ENCODE results near the gene PLA2G4E.

The PLA2G4E gene

DNA sequence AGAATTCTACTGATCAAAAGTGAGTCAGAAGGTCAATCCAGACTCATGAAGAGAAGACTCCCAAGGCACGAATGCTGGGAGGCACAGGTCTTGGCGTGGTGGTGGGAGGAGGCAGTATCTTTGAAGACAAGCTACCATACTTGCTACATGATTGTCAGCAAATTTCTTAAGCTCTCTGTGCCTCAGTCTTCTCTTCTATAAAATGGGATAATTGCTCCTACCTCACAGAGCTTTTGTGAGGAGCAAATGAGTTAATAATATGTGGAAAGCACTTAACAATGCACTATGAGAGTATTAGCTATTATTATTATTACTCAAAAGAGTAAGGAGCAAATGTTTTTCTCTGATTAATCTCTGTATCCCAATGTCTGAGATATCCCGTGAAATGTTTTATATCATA, 84.7 kb downstream of the PLA2G4E start:
- DNase-seq (ENCODE audit: insufficient read length, low spot score) (no peak), FAIRE-seq (no peak)
- no peak for TF ChIP-seq POU2F2 (IDR thresholded peaks at IDR 0.05; ENCODE audit: low read depth, low read length)
- no peak for TF ChIP-seq TAF1 (IDR thresholded peaks at IDR 0.05; ENCODE audit: low read depth, low read length)
- no peak for TF ChIP-seq POLR2AphosphoS5 (IDR thresholded peaks at IDR 0.05; ENCODE audit: low read depth, low read length)
- TF ChIP-seq PAX5 (IDR thresholded peaks at IDR 0.05; ENCODE audit: insufficient read depth, low read length, severe bottlenecking), result no peak
- TF ChIP-seq SPI1 (IDR thresholded peaks at IDR 0.05; ENCODE audit: low read depth, low read length), result no peak
- TF ChIP-seq POLR2A (IDR thresholded peaks at IDR 0.05; ENCODE audit: low read depth, low read length), result no peak

DNA sequence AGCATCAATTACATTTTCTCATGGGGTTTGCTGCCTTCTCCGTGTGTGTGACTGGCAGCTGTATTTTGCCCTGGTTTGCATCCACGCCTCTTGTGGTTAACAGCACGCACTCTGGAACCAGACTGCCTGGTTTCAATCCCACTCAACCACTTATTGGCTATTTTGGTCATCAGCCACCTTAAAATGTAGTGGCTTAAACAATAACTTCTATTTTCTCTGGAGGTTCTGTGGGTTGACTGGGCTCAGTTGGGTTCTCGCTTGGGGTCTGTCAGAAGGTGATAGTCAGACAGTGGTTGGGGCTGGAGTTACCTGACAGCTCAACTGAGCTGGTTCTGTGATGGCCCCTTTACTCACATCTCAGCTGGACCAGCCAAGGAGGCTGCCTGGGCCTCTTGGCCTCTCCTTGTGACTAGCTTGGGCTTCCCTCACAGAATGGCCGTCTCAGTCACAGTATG, 85.2 kb downstream of the PLA2G4E start:
- FAIRE-seq, result peak; percentile 92

DNA sequence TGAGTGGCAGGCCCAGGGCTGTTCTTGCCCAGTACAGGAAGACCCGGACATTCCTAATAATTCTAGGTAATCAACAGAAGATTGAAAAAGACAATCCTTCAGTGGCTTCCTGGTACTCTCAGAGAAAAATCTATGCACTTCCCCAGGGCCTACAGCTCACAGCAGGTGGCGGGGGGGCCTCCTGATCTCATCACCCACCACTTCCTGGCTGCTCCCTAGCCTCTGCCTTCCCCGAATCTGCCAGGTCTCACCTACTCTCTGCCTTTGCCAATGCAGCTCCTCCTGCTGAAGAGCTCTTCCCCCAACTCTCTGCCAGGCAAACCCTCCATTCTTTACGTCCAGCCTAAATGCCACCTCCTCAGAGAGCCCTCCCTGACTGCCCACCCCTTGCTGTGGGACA, 86.0 kb downstream of the PLA2G4E start:
- DNase-seq (ENCODE audit: insufficient read length, low spot score), result no peak
- no peak for TF ChIP-seq POU2F2 (IDR thresholded peaks at IDR 0.05; ENCODE audit: low read depth, low read length)
- peak; percentile 55 for TF ChIP-seq SPI1 (IDR thresholded peaks at IDR 0.05; ENCODE audit: low read depth, low read length)
- no peak for TF ChIP-seq TAF1 (IDR thresholded peaks at IDR 0.05; ENCODE audit: low read depth, low read length)
- no peak for TF ChIP-seq POLR2AphosphoS5 (IDR thresholded peaks at IDR 0.05; ENCODE audit: low read depth, low read length)
- no peak for TF ChIP-seq PAX5 (IDR thresholded peaks at IDR 0.05; ENCODE audit: insufficient read depth, low read length, severe bottlenecking)
- TF ChIP-seq POLR2A (IDR thresholded peaks at IDR 0.05; ENCODE audit: low read depth, low read length), result 0 out of 2 replicates have a peak, but pooled peaks have one; percentile 57
- FAIRE-seq, result peak; percentile 47

More for the DNA sequence above, 85.2 kb downstream of the PLA2G4E start:
- TF ChIP-seq POU2F2 (IDR thresholded peaks at IDR 0.05; ENCODE audit: low read depth, low read length), result no peak
- no peak for TF ChIP-seq POLR2A (IDR thresholded peaks at IDR 0.05; ENCODE audit: low read depth, low read length)
- no peak for TF ChIP-seq POLR2AphosphoS5 (IDR thresholded peaks at IDR 0.05; ENCODE audit: low read depth, low read length)
- TF ChIP-seq SPI1 (IDR thresholded peaks at IDR 0.05; ENCODE audit: low read depth, low read length), result no peak
- TF ChIP-seq TAF1 (IDR thresholded peaks at IDR 0.05; ENCODE audit: low read depth, low read length), result no peak
- no peak for DNase-seq (ENCODE audit: insufficient read length, low spot score)

DNA sequence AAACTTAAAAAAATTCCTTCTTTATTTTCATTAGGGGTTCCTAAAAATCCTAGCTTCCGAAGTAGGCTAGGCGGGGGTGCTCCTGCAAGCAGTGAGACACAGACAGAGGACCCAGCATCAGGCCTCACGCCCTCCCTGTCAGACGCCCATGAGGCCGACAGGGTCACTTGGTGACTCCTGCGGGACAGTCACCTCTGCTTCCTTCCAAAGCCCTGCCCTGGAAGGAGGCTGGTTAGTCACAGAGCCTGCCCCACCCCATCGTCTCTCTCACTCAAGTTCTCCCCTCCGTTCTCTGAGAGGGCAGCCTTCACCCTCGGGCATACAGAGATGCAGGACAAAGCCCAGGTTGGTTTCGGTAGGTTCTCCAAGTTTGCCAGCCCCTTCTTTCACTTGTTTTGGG, 87.1 kb downstream of the PLA2G4E start:
- DNase-seq (ENCODE audit: insufficient read length, low spot score) (no peak), FAIRE-seq (no peak)
- TF ChIP-seq POU2F2 (IDR thresholded peaks at IDR 0.05; ENCODE audit: low read depth, low read length) (no peak), PAX5 (IDR thresholded peaks at IDR 0.05; ENCODE audit: insufficient read depth, low read length, severe bottlenecking) (no peak), POLR2AphosphoS5 (IDR thresholded peaks at IDR 0.05; ENCODE audit: low read depth, low read length) (no peak), TAF1 (IDR thresholded peaks at IDR 0.05; ENCODE audit: low read depth, low read length) (no peak), SPI1 (IDR thresholded peaks at IDR 0.05; ENCODE audit: low read depth, low read length) (no peak), POLR2A (IDR thresholded peaks at IDR 0.05; ENCODE audit: low read depth, low read length) (no peak)

DNA sequence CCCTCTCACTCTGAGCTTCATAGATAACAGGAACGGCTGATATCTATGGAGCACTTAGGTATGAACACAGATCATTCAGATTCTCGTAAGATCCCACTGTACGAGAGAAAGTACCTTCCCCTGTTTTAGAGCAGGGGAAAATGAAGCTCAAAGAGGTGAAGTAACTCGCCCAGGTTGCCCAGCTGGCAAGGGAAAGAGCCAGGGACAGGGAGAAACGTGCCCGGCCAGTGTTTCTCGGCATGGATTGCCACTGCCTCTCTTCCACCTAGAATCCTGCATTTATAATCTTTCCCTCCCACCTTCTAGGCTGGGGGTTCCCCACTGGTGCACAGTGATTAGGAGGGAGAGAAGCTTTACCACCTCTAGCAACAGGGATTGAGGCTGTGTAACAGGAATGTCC, 87.5 kb downstream of the PLA2G4E start:
- TF ChIP-seq TAF1 (IDR thresholded peaks at IDR 0.05; ENCODE audit: low read depth, low read length) (no peak), POLR2A (IDR thresholded peaks at IDR 0.05; ENCODE audit: low read depth, low read length) (no peak), POLR2AphosphoS5 (IDR thresholded peaks at IDR 0.05; ENCODE audit: low read depth, low read length) (no peak; the same call in none of the 2 replicates), SPI1 (IDR thresholded peaks at IDR 0.05; ENCODE audit: low read depth, low read length) (no peak), PAX5 (IDR thresholded peaks at IDR 0.05; ENCODE audit: insufficient read depth, low read length, severe bottlenecking) (no peak), POU2F2 (IDR thresholded peaks at IDR 0.05; ENCODE audit: low read depth, low read length) (no peak)
- DNase-seq (ENCODE audit: insufficient read length, low spot score), result no peak
- no peak for FAIRE-seq

DNA sequence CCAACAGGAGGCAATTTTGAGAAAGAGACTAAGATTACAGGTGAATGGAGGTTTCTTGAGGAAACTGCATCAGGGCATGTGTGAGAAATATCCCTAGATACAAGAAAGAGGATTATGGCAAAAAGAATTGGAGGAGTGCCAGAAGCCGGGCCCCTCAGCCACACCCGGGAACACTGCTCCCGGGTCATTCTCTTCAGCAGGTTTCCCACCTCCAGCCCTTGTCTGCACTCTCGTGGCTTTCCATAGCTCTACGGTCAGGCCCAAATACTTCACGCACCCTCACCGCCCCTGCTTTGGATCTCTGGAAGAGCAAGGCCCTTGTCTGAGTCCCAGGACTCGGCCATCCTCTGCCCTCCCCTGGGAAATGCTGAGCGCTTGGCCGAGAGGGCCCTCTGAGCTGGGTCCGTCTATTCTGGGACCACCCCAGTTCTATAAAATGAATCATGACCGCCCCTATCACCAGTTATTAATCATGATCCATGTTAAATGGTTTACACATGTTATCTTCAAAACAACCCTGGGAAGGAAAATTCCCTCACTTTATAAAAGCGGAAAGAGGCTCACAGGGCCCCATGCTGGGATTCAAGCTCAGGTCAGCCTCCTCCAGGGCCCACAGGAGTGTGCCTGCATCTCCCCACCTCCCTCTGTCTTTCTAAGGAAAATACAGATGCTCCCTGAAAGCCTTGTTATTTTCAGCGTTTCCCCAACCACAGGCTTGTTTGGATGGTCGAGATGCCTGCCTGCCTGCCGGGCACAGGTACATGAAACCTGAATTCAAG, 88.1 kb downstream of the PLA2G4E start:
- TF ChIP-seq POLR2AphosphoS5 (IDR thresholded peaks at IDR 0.05; ENCODE audit: low read depth, low read length) (no peak; the same call in 1 of the 2 replicates), POU2F2 (IDR thresholded peaks at IDR 0.05; ENCODE audit: low read depth, low read length) (no peak), SPI1 (IDR thresholded peaks at IDR 0.05; ENCODE audit: low read depth, low read length) (no peak), POLR2A (IDR thresholded peaks at IDR 0.05; ENCODE audit: low read depth, low read length) (no peak; the same call in 1 of the 2 replicates), PAX5 (IDR thresholded peaks at IDR 0.05; ENCODE audit: insufficient read depth, low read length, severe bottlenecking) (no peak), TAF1 (IDR thresholded peaks at IDR 0.05; ENCODE audit: low read depth, low read length) (no peak)
- FAIRE-seq, result no peak
- no peak for DNase-seq (ENCODE audit: insufficient read length, low spot score)

DNA sequence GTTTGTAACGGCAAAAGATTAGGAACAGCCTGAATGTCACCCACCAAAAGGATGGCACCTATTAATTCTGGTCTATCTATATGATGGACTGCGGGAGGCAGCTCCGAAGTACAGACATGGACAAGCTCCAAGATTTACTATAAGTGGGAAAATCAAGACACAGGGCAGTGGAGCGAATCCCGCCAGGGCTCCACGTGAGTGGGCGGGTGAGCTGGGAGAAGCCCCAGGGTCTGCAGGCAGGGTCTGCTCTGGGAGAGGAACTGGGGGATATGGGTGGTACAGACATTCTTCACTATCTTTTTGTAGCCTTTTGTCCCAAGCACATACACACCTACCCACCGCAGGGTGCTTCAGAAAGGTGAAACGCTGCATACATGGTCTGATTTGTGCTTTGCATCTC, 88.7 kb downstream of the PLA2G4E start:
- DNase-seq (ENCODE audit: insufficient read length, low spot score), result no peak
- no peak for FAIRE-seq
- TF ChIP-seq POLR2A (IDR thresholded peaks at IDR 0.05; ENCODE audit: low read depth, low read length), result no peak
- TF ChIP-seq TAF1 (IDR thresholded peaks at IDR 0.05; ENCODE audit: low read depth, low read length), result no peak
- TF ChIP-seq SPI1 (IDR thresholded peaks at IDR 0.05; ENCODE audit: low read depth, low read length), result no peak
- no peak for TF ChIP-seq POLR2AphosphoS5 (IDR thresholded peaks at IDR 0.05; ENCODE audit: low read depth, low read length)
- TF ChIP-seq PAX5 (IDR thresholded peaks at IDR 0.05; ENCODE audit: insufficient read depth, low read length, severe bottlenecking), result no peak
- TF ChIP-seq POU2F2 (IDR thresholded peaks at IDR 0.05; ENCODE audit: low read depth, low read length), result no peak
